MCF 10A (cell line): ENCODE results near the gene UBTF. TPM values are rescaled to one million over a fixed set of nuclear protein-coding genes. Genes with fewer than 3 reads are reported as not detected.

Experiments
- BruUV-seq: library from RNA; stranded (reverse); fragments of 400-500 nt; replicated peaks from 2 replicates; lab custom pipeline; 2021; lab: Mats Ljungman, UMichigan
- CTCF ChIA-PET: fragments of 300-600 bp; sonication (Branson Sonifier 250); formaldehyde crosslinking; extraction: SDS; loops from one replicate; lab custom pipeline; 2021; ENCODE audit warnings: antibody characterized with exemption, inconsistent platforms; lab: Yijun Ruan, JAX
- POLR2A ChIA-PET: fragments of 300-600, 350-650 bp; sonication (Branson Sonifier 250); formaldehyde crosslinking; extraction: SDS; loops from one replicate; lab custom pipeline; 2020; ENCODE audit warnings: antibody characterized with exemption, inconsistent platforms; lab: Yijun Ruan, JAX
- DNase-seq: peaks from one replicate; pipeline ENCODE4 v3.0.0-alpha.2; 2018; ENCODE audit not compliant: unreplicated experiment
- H3K27ac Mint-ChIP-seq: one replicate; pipeline ENCODE4 v1.8.0; 2022; ENCODE audit warnings: mild to moderate bottlenecking, low read depth, mixed read lengths; ENCODE audit not compliant: unreplicated experiment
- H3K27me3 Mint-ChIP-seq: one replicate; pipeline ENCODE4 v1.8.0; 2022; ENCODE audit warnings: mixed read lengths; ENCODE audit not compliant: insufficient read depth, unreplicated experiment
- H3K36me3 Mint-ChIP-seq: one replicate; pipeline ENCODE4 v1.8.0; 2022; ENCODE audit warnings: mild to moderate bottlenecking, moderate library complexity, mixed read lengths; ENCODE audit not compliant: insufficient read depth, unreplicated experiment
- H3K4me1 Mint-ChIP-seq: one replicate; pipeline ENCODE4 v1.8.0; 2022; ENCODE audit warnings: mixed read lengths; ENCODE audit not compliant: insufficient read depth, unreplicated experiment
- H3K4me3 Mint-ChIP-seq: one replicate; pipeline ENCODE4 v1.8.0; 2022; ENCODE audit warnings: mild to moderate bottlenecking, moderate library complexity, mixed read lengths; ENCODE audit not compliant: unreplicated experiment
- H3K9me3 Mint-ChIP-seq: one replicate; pipeline ENCODE4 v1.8.0; 2022; ENCODE audit warnings: mixed read lengths; ENCODE audit not compliant: unreplicated experiment
- intact Hi-C: fragments of 100-400 bp; cut with micrococcal nuclease; formaldehyde crosslinking; loops from 2 replicates; pipeline ENCODE4 v1.14.1; 2022
- microRNA-seq: library from miRNA; unstranded; fragments of <30 nt; microRNA quantifications from one replicate; pipeline ENCODE4 v1.2.0, GENCODE V29; 2022
- total RNA-seq: library from RNA; stranded (reverse); gene quantifications from 2 replicates; pipeline ENCODE4 v1.2.3, GENCODE V29; 2022
- TF ChIP-seq, protein P1 (sequence below): fragments of 200-600 bp; IDR thresholded peaks from one replicate; pipeline ENCODE4 v1.8.0; 2022; ENCODE audit warnings: antibody characterized with exemption, mild to moderate bottlenecking; ENCODE audit not compliant: unreplicated experiment

Gene UBTF
- total RNA-seq, 1 experiment from 2014 or later = 79.7 TPM

DNA sequence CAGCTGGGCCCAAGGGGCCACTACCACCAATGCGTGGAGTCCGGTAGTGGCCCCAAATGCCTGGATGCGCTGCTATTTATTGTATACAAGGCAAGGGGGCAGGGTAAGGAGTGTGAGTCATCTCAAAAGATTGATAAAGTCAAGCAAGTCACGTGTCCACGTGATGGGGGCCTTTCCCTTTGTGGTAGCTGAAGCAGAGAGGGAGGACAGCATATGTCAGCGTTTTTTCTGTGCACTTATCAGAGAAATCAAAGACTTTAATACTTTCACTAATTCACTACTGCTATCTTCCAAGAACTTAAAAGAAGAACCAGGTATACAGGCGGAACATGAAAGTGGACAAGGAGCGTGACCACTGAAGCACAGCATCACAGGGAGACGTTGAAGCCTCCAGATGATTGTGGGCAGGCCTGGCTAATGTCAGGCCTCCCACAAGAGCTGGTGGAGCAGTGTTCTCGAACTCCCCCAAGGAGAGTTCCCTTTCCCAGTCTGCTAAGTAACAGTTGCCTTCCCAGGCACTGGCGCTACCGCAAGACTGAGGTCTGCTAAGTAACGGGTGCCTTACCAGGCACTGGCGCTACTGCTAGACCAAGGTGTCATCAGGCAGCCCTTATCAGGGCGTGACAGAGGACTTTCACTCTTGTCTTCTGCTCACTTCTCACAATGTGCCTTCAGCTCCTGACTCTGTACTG is 59.8 kb downstream of the UBTF start:
- H3K9me3 Mint-ChIP-seq = no peaks in the 10 kb centered on the region
- BruUV-seq = no TSS peak
- intact Hi-C loops = no loop called here
- peak overlapping the region; percentile 64 for H3K27ac Mint-ChIP-seq
- H3K36me3 Mint-ChIP-seq = peaks cover 25% of the 10 kb centered on the region
- TF ChIP-seq, protein P1, sequence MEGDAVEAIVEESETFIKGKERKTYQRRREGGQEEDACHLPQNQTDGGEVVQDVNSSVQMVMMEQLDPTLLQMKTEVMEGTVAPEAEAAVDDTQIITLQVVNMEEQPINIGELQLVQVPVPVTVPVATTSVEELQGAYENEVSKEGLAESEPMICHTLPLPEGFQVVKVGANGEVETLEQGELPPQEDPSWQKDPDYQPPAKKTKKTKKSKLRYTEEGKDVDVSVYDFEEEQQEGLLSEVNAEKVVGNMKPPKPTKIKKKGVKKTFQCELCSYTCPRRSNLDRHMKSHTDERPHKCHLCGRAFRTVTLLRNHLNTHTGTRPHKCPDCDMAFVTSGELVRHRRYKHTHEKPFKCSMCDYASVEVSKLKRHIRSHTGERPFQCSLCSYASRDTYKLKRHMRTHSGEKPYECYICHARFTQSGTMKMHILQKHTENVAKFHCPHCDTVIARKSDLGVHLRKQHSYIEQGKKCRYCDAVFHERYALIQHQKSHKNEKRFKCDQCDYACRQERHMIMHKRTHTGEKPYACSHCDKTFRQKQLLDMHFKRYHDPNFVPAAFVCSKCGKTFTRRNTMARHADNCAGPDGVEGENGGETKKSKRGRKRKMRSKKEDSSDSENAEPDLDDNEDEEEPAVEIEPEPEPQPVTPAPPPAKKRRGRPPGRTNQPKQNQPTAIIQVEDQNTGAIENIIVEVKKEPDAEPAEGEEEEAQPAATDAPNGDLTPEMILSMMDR = no peak
- no peak for DNase-seq
- H3K4me1 Mint-ChIP-seq = no peaks in the 10 kb centered on the region
- no peaks in the 10 kb centered on the region for H3K27me3 Mint-ChIP-seq
- H3K4me3 Mint-ChIP-seq = no peak overlapping the region
- ChIA-PET CTCF (interaction anchor here (0.6 to 0.9 kb wide), 4 partner anchors 8 to 123 kb away, joined by 3 read pairs; no protein-coding TSS in a partner anchor), POLR2A (interaction anchor here (0.6 kb wide), 1 partner anchor 14 kb away, joined by 4 read pairs; no protein-coding TSS in a partner anchor)

DNA sequence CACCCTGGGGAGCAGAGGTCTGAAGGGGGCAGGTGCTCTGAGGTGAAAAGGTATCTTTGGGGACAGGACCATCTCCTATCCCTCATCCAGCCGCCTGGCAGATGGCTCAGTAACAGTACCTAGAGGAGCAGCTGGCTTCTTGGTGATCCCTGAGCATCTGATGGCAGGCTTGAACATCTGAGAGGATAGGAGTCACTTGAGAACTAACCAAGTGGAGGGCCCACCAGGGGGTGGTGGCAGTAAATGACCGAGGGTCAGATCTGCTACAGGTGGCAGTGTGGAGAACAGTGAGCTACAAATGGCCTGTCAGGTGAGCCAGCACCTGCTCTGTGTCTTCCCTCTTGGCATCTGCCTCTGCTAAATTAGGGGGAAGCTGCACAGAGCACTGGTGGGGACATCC is 64.0 kb downstream of the UBTF start:
- ChIA-PET CTCF (interaction anchor here (0.6 to 1.5 kb wide), 3 partner anchors 10 to 29 kb away, joined by 3 to 4 read pairs (median 3); no protein-coding TSS in a partner anchor), POLR2A (interaction anchor here (0.8 to 2.1 kb wide), 3 partner anchors 10 to 32 kb away, joined by 4 to 5 read pairs (median 4); partner anchors contain the start of gene HDAC5)
- no TSS peak for BruUV-seq
- H3K4me1 Mint-ChIP-seq = peaks cover 19% of the 10 kb centered on the region
- H3K27me3 Mint-ChIP-seq = no peaks in the 10 kb centered on the region
- no peak for DNase-seq
- H3K27ac Mint-ChIP-seq = no peak overlapping the region
- H3K36me3 Mint-ChIP-seq = peaks cover 41% of the 10 kb centered on the region
- no peak overlapping the region for H3K4me3 Mint-ChIP-seq
- TF ChIP-seq, protein P1 = no peak
- intact Hi-C loops = no loop called here
- no peaks in the 10 kb centered on the region for H3K9me3 Mint-ChIP-seq

Small RNAs within 50 kb of the gene (microRNA-seq; reads per million reads assigned to microRNA genes)
- not detected for gene MIR6782

Other genes starting within 250 kb of the UBTF start
- gene NAGS, start 215.1 kb downstream of the UBTF start, total RNA-seq = 0.88 and 1.6 TPM in 2 replicates
- gene TMEM101, start 204.7 kb downstream of the UBTF start, total RNA-seq = 25.6 and 26.1 TPM in 2 replicates
- gene LSM12, start 153.0 kb downstream of the UBTF start, total RNA-seq = 87.9 and 101 TPM in 2 replicates
- gene G6PC3, start 148.9 kb downstream of the UBTF start, total RNA-seq = 70.6 and 89.4 TPM in 2 replicates
- 12.1 TPM in 2 replicates for gene HDAC5, start 96.0 kb downstream of the UBTF start, total RNA-seq
- 5.4 and 6.7 TPM in 2 replicates for gene HROB, start 77.7 kb downstream of the UBTF start, total RNA-seq
- not detected in 2 replicates for gene ASB16, start 49.0 kb downstream of the UBTF start, total RNA-seq
- 26.5 and 37.7 TPM in 2 replicates for gene TMUB2, start 32.7 kb downstream of the UBTF start, total RNA-seq
- gene ATXN7L3, start 19.8 kb downstream of the UBTF start, total RNA-seq = 65.7 and 74.8 TPM in 2 replicates
- gene SLC4A1, start 48.5 kb upstream of the UBTF start, total RNA-seq = not detected in 2 replicates
- gene RUNDC3A, start 88.9 kb upstream of the UBTF start, total RNA-seq = 0.28 and 1.0 TPM in 2 replicates
- 157 and 169 TPM in 2 replicates for gene SLC25A39, start 105.1 kb upstream of the UBTF start, total RNA-seq
- 143 and 144 TPM in 2 replicates for gene GRN, start 125.6 kb upstream of the UBTF start, total RNA-seq
- 0.30 TPM in 1 of 2 replicates, not detected in the other for gene FAM171A2, start 144.2 kb upstream of the UBTF start, total RNA-seq
- gene ITGA2B, start 170.0 kb upstream of the UBTF start, total RNA-seq = 0.12 and 0.52 TPM in 2 replicates